Common myeloid progenitor, CD34-positive (primary cell): ENCODE results near the gene RNF141.

Source experiments
- CTCF ChIA-PET: fragments of 350-600 bp; sonication (Branson Sonifier 250); formaldehyde crosslinking; loops from one replicate; lab custom pipeline; 2021; ENCODE audit warnings: antibody characterized with exemption; lab: Charles Lee
- POLR2A ChIA-PET: fragments of 350-600 bp; sonication (Branson Sonifier 250); formaldehyde crosslinking; loops from one replicate; lab custom pipeline; 2021; ENCODE audit warnings: antibody characterized with exemption; lab: Charles Lee
- DNase-seq, 3 donors: peaks; one replicate each; pipeline versions ENCODE4 v3.0.0 to v3.0.0-alpha.2; 2013
- H3K27ac ChIP-seq, 2 experiments: 1 replicate in 1 of 2; 2 replicates in 1 of 2; pipeline ENCODE4 v1.7.0; 2013; ENCODE audit warnings: inconsistent platforms in 2 of 2, low read length in 2 of 2, mild to moderate bottlenecking in 2 of 2, low read depth in 1 of 2, moderate library complexity in 1 of 2; ENCODE audit not compliant: severe bottlenecking in 2 of 2, insufficient read depth in 1 of 2, poor library complexity in 1 of 2
- H3K27me3 ChIP-seq, 5 experiments: replicated peaks in 2 of 5; 1 replicate in 3 of 5; 2 replicates in 2 of 5; pipeline versions ENCODE4 v1.6.1 to v1.7.0; 2013; ENCODE audit warnings: low read length in 4 of 5, mild to moderate bottlenecking in 2 of 5, moderate library complexity in 2 of 5, inconsistent platforms in 1 of 5; ENCODE audit not compliant: insufficient read depth in 5 of 5, control insufficient read depth in 4 of 5
- H3K36me3 ChIP-seq, 4 experiments: 1 replicate in 2 of 4; 2 replicates in 2 of 4; pipeline versions ENCODE4 v1.6.1 to v1.7.0; 2013; ENCODE audit warnings: low read length in 3 of 4, control low read depth in 1 of 4, mild to moderate bottlenecking in 1 of 4; ENCODE audit not compliant: control insufficient read depth in 4 of 4, insufficient read depth in 4 of 4
- H3K4me1 ChIP-seq, 4 experiments: 1 replicate in 3 of 4; 2 replicates in 1 of 4; pipeline versions ENCODE4 v1.6.1 to v1.7.1; 2013; ENCODE audit warnings: low read length in 3 of 4, mild to moderate bottlenecking in 3 of 4, control low read depth in 1 of 4, inconsistent platforms in 1 of 4, moderate library complexity in 1 of 4; ENCODE audit not compliant: control insufficient read depth in 4 of 4, insufficient read depth in 4 of 4; ENCODE audit errors: control extremely low read depth in 1 of 4
- H3K4me3 ChIP-seq, 7 experiments: 1 replicate in 4 of 7; 2 replicates in 3 of 7; pipeline versions ENCODE4 v1.5.1 to v1.7.0; 2013; ENCODE audit warnings: mild to moderate bottlenecking in 7 of 7, low read length in 6 of 7, moderate library complexity in 6 of 7, inconsistent platforms in 2 of 7, low read depth in 2 of 7, control low read depth in 1 of 7; ENCODE audit not compliant: insufficient read depth in 4 of 7, control insufficient read depth in 1 of 7; ENCODE audit errors: extremely low read depth in 1 of 7
- H3K9me3 ChIP-seq, 5 experiments: 1 replicate in 4 of 5; 2 replicates in 1 of 5; pipeline versions ENCODE4 v1.6.1 to v1.7.1; 2013; ENCODE audit warnings: low read length in 4 of 5, mild to moderate bottlenecking in 2 of 5, inconsistent platforms in 1 of 5, low read depth in 1 of 5, moderate library complexity in 1 of 5; ENCODE audit not compliant: control insufficient read depth in 4 of 5, insufficient read depth in 2 of 5; ENCODE audit errors: control extremely low read depth in 1 of 5
- WGBS: methylation state at CpG from one replicate; pipeline ENCODE4 v1.1.5; 2013; ENCODE audit not compliant: insufficient coverage; 5-methylcytosine and 5-hydroxymethylcytosine counted together

The RNF141 gene

DNA sequence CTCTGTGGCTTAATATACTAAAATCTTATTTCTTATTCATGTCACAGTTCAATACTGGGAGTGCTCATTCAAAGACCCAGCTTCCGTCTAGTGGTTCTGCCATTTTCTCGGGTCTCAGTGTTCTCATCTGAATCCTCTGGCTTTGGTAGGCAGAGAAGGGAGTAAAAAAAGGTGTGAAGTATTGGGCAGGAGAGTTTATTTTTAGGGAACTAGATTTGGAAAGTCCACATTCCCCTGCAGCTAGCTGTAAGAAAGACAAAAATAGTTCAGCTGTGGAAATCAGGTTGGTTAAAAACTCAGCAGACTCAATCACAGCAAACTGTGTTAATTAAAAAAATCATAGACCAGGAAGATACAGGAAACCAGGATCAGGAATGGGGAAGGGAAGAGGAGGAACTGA is 31.5 kb upstream of the RNF141 start:
- Histone ChIP-seq H3K27me3 (no peaks in the 10 kb centered on the region), H3K27ac (no peak overlapping the region), H3K4me3 (no peak overlapping the region), H3K4me1 (no peaks in the 10 kb centered on the region), H3K36me3 (no peaks in the 10 kb centered on the region), H3K9me3 (no peaks in the 10 kb centered on the region)
- ChIA-PET CTCF (interaction anchor here (0.6 kb wide), 1 partner anchor 74 kb away, joined by 3 read pairs; no protein-coding TSS in a partner anchor), POLR2A (no interaction called here)
- no CpG with 5 or more reads among the region's 2 CpGs for WGBS
- DNase-seq = no peak

DNA sequence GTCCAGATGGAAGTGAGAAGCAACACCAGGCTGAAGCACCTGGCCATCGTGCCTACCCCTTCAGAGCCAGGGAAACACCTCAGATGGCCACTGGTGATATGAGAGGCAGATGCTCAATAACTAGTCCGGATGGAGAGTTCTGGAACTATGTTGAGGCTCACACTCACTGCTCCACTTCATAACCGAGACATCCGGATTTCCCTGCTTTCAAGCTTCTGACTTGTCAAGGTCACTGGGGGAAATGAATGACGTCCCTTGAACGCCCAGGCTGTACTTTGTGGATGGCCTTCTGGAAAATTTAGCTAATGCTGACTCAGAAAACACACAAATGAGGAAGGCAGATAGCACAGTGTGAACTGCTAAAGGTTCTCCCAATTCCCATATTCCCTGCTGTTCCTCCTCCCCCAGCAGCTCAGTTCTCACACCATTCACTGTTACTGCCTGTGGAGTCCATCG is 27.5 kb upstream of the RNF141 start, which contains the start of gene LYVE1:
Gene LYVE1, minus strand, starts transcription at position 180 of the 456 bp plus-strand sequence. Its CDS starts 133 bp downstream, at position 47.
- Histone ChIP-seq H3K27ac (no peak within 1 kb of the TSS), H3K36me3 (no peaks in the 10 kb centered on the region), H3K4me1 (peaks cover 0 to 6% (median 3%) of the 10 kb centered on the region in 4 experiments), H3K9me3 (no peaks in the 10 kb centered on the region), H3K27me3 (no peaks in the 10 kb centered on the region), H3K4me3 (no peak within 1 kb of the TSS)
- ChIA-PET CTCF (interaction anchor here (0.9 kb wide), 1 partner anchor 28 kb away, joined by 3 read pairs; the partner anchor contains the start of gene RNF141), POLR2A (no interaction called here)
- WGBS = 89% methylated on average over 7 of the region's 7 CpGs
- DNase-seq = no peak

DNA sequence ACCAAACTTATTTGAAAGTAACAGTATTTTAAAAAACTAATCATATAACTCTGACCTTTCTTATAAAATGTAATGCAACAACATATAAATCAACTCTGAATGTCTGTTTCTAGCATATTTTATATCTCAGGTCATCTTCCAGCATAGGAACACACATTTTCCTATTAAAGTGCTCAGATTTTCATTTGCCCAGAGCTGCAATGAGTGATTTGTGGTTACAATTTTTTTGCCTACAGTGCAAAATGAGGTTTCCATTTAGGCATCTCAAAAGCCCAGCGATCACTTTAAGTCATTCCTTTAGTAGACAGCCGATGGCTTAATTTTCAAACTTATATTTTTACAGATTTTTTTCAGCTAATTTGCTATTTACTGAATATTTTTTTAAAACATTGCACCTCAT is 26.5 kb upstream of the RNF141 start:
- Histone ChIP-seq H3K4me3 (no peak overlapping the region), H3K27me3 (no peaks in the 10 kb centered on the region), H3K27ac (no peak overlapping the region), H3K4me1 (peaks cover 0 to 6% (median 3%) of the 10 kb centered on the region in 4 experiments), H3K9me3 (no peaks in the 10 kb centered on the region), H3K36me3 (no peaks in the 10 kb centered on the region)
- DNase-seq = no peak
- CTCF ChIA-PET = no interaction called here
- POLR2A ChIA-PET = no interaction called here
- no CpG with 5 or more reads among the region's 2 CpGs for WGBS

- Histone ChIP-seq H3K27me3 (no peaks in the 10 kb centered on the region), H3K27ac (no peak overlapping the region), H3K4me1 (peaks cover 0 to 6% (median 3%) of the 10 kb centered on the region in 4 experiments), H3K36me3 (no peaks in the 10 kb centered on the region), H3K9me3 (no peaks in the 10 kb centered on the region), H3K4me3 (no peak overlapping the region)
- no peak for DNase-seq
- no CpG with 5 or more reads among the region's 6 CpGs for WGBS
- POLR2A ChIA-PET = no interaction called here
- CTCF ChIA-PET = interaction anchor here (0.7 to 3.4 kb wide), 7 partner anchors 8 to 167 kb away, joined by 3 to 16 read pairs (median 7); no protein-coding TSS in a partner anchor
Measured at GRCh38 chr11:10566257-10566957, 25.4 kb upstream of the RNF141 start.

GRCh38 chr11:10565493-10565892 is 24.5 kb upstream of the RNF141 start:
- WGBS = 96% methylated on average over 4 of the region's 4 CpGs
- CTCF ChIA-PET = interaction anchor here (0.7 to 3.4 kb wide), 23 partner anchors 8 to 173 kb away, joined by 3 to 16 read pairs (median 5); partner anchors contain the start of gene RNF141
- POLR2A ChIA-PET = no interaction called here

GRCh38 chr11:10564696-10565318 is 23.8 kb upstream of the RNF141 start:
- H3K4me1 ChIP-seq = peaks cover 0 to 6% (median 3%) of the 10 kb centered on the region in 4 experiments
- H3K36me3 ChIP-seq = no peaks in the 10 kb centered on the region
- H3K4me3 ChIP-seq = no peak overlapping the region
- ChIA-PET POLR2A (interaction anchor here (0.6 kb wide), 1 partner anchor 163 kb away, joined by 3 read pairs; no protein-coding TSS in a partner anchor), CTCF (interaction anchor here (0.6 to 3.4 kb wide), 26 partner anchors 9 to 173 kb away, joined by 3 to 16 read pairs (median 4); partner anchors contain the start of gene RNF141)
- no CpG with 5 or more reads among the region's 1 CpG for WGBS
- no peaks in the 10 kb centered on the region for H3K9me3 ChIP-seq
- DNase-seq = peak in 2 of 3 donors; percentile 59
- no peaks in the 10 kb centered on the region for H3K27me3 ChIP-seq
- no peak overlapping the region for H3K27ac ChIP-seq

More at GRCh38 chr11:10565493-10565892, 24.5 kb upstream of the RNF141 start:
- Histone ChIP-seq H3K4me1 (peaks cover 0 to 6% (median 3%) of the 10 kb centered on the region in 4 experiments), H3K27ac (no peak overlapping the region), H3K36me3 (no peaks in the 10 kb centered on the region), H3K9me3 (no peaks in the 10 kb centered on the region), H3K27me3 (no peaks in the 10 kb centered on the region), H3K4me3 (no peak overlapping the region)
- no peak for DNase-seq
